C4-2B (cell line): ENCODE results near the gene EFEMP1.

ENCODE experiments used
- CTCF ChIP-seq: fragments of 450-650 bp; conservative IDR thresholded peaks from 2 replicates; pipeline ENCODE4 v1.5.1; 2017; ENCODE audit warnings: mild to moderate bottlenecking
- ZFX ChIP-seq: fragments of 450-650 bp; IDR thresholded peaks from 2 replicates; pipeline ENCODE4 v1.6.1; 2017

- TF ChIP-seq CTCF (no peak), ZFX (no peak)
Observed at GRCh38 chr2:55954306-55955035, 30.9 kb upstream of the EFEMP1 start.
